ENCODE measurements around the gene TEAD4.

Gene TEAD4

DNA sequence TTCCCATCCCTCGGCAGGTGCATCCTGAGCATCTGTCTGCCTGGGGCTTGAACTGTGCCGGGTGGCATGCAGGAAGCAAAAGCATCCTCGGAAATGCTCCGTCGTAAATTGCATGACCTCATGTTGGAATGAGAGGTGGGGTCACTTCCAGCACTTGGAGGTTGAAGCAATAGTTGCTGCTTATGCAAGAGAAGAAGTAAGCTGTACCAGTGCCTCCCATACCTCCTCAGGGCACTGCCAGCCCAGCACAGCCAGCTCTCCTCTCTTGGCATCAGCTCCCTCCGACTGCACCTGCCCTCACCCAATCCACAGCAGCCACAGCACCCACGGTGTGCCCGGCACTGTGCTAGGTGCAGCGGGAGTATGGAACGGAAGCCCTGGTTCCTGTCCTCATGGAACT lies 11.5 kb downstream of the TEAD4 start:
- H3K27me3 Mint-ChIP-seq (ENCODE audit: low read depth, poor library complexity) = no peaks in the 10 kb centered on the region
- TF ChIP-seq, protein P1, sequence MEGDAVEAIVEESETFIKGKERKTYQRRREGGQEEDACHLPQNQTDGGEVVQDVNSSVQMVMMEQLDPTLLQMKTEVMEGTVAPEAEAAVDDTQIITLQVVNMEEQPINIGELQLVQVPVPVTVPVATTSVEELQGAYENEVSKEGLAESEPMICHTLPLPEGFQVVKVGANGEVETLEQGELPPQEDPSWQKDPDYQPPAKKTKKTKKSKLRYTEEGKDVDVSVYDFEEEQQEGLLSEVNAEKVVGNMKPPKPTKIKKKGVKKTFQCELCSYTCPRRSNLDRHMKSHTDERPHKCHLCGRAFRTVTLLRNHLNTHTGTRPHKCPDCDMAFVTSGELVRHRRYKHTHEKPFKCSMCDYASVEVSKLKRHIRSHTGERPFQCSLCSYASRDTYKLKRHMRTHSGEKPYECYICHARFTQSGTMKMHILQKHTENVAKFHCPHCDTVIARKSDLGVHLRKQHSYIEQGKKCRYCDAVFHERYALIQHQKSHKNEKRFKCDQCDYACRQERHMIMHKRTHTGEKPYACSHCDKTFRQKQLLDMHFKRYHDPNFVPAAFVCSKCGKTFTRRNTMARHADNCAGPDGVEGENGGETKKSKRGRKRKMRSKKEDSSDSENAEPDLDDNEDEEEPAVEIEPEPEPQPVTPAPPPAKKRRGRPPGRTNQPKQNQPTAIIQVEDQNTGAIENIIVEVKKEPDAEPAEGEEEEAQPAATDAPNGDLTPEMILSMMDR (IDR thresholded peaks at IDR 0.05) = no peak
- no peak for DNase-seq
- H3K9me3 Mint-ChIP-seq = peaks cover 3% of the 10 kb centered on the region
- no peak overlapping the region for H3K4me3 Mint-ChIP-seq
- peaks cover 33% of the 10 kb centered on the region for H3K4me1 Mint-ChIP-seq
- H3K36me3 Mint-ChIP-seq (ENCODE audit: low read depth) = peaks cover 26% of the 10 kb centered on the region
- no peak overlapping the region for H3K27ac Mint-ChIP-seq

DNA sequence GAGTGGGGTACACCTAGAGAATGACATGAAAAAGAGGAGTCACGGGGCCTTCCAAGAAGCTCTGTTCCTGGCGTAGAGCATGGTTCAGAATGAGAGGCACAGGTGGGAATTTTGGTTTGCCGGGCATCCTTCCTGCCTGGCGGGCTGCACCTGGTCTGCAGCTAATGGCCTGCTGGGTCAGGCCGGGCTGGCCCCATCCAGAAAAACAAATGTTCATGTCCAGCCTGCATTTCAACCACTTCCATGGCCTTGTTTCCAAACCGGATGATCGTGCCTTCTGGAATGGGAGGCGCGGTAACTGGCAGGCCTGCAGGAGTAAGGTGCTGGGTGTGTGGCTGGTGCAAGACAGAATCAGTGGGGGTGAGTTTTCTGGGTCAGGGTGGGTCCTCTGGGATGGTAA lies 14.4 kb downstream of the TEAD4 start:
- peak overlapping the region; percentile 43 for H3K27ac Mint-ChIP-seq
- H3K4me3 Mint-ChIP-seq = no peak overlapping the region
- no peaks in the 10 kb centered on the region for H3K27me3 Mint-ChIP-seq (ENCODE audit: low read depth, poor library complexity)
- H3K36me3 Mint-ChIP-seq (ENCODE audit: low read depth) = peaks cover 13% of the 10 kb centered on the region
- no peak for DNase-seq
- H3K4me1 Mint-ChIP-seq = peaks cover 53% of the 10 kb centered on the region
- TF ChIP-seq, protein P1 (IDR thresholded peaks at IDR 0.05) = no peak
- H3K9me3 Mint-ChIP-seq = peaks cover 3% of the 10 kb centered on the region

- no peak for DNase-seq
- no peak overlapping the region for H3K4me3 Mint-ChIP-seq
- no peak overlapping the region for H3K27ac Mint-ChIP-seq
- H3K27me3 Mint-ChIP-seq (ENCODE audit: low read depth, poor library complexity) = no peaks in the 10 kb centered on the region
- H3K4me1 Mint-ChIP-seq = peaks cover 58% of the 10 kb centered on the region
- TF ChIP-seq, protein P1 (IDR thresholded peaks at IDR 0.05) = no peak
- H3K9me3 Mint-ChIP-seq = peaks cover 3% of the 10 kb centered on the region
- peaks cover 18% of the 10 kb centered on the region for H3K36me3 Mint-ChIP-seq (ENCODE audit: low read depth)
Observed at GRCh38 chr12:2974560-2974971, 15.4 kb downstream of the TEAD4 start.

- TF ChIP-seq, protein P1 (IDR thresholded peaks at IDR 0.05) = no peak
- Mint-ChIP-seq H3K27me3 (ENCODE audit: low read depth, poor library complexity) (no peaks in the 10 kb centered on the region), H3K36me3 (ENCODE audit: low read depth) (peaks cover 14% of the 10 kb centered on the region), H3K4me3 (no peak overlapping the region), H3K27ac (no peak overlapping the region), H3K4me1 (peaks cover 48% of the 10 kb centered on the region), H3K9me3 (no peaks in the 10 kb centered on the region)
- DNase-seq = no peak
Observed at GRCh38 chr12:2976581-2976996, 17.4 kb downstream of the TEAD4 start.

DNA sequence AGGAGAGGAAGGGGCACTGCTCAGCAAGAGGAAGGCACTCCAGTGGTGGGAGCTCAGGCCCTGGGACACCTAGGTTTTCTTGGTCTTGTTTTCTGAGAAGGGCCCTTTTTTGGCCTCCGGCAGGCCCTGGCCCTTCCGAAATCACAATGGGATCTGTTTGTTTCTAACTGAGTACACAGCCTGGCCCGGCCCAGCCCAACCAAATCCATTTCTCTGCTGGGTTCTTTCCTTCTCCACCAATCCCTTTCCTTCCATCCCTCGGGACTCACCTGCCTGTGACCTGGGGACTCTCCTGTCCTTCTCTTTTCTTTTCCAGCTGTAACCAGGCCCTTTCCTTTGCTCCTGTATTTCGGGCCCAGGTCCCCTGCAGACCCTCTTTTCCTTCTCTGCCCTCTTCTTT lies 18.6 kb downstream of the TEAD4 start:
- peak overlapping the region; percentile 70 for H3K27ac Mint-ChIP-seq
- H3K4me1 Mint-ChIP-seq = peaks cover 46% of the 10 kb centered on the region
- peaks cover 1% of the 10 kb centered on the region for H3K27me3 Mint-ChIP-seq (ENCODE audit: low read depth, poor library complexity)
- H3K4me3 Mint-ChIP-seq = no peak overlapping the region
- peaks cover 12% of the 10 kb centered on the region for H3K36me3 Mint-ChIP-seq (ENCODE audit: low read depth)
- TF ChIP-seq, protein P1 (IDR thresholded peaks at IDR 0.05) = no peak
- DNase-seq = no peak
- H3K9me3 Mint-ChIP-seq = no peaks in the 10 kb centered on the region

- Mint-ChIP-seq H3K36me3 (ENCODE audit: low read depth) (peaks cover 18% of the 10 kb centered on the region), H3K4me3 (no peak overlapping the region), H3K27me3 (ENCODE audit: low read depth, poor library complexity) (peaks cover 3% of the 10 kb centered on the region), H3K4me1 (peaks cover 32% of the 10 kb centered on the region), H3K27ac (no peak overlapping the region), H3K9me3 (no peaks in the 10 kb centered on the region)
- DNase-seq = no peak
- TF ChIP-seq, protein P1 (IDR thresholded peaks at IDR 0.05) = no peak
Observed at GRCh38 chr12:2979806-2980205, 20.6 kb downstream of the TEAD4 start.

Data from nephron progenitor cell (in vitro differentiated cells).